Kidney glomerular epithelial cell (primary cell): Measurements from ENCODE around the gene MLLT3.

Experiments used
- DNase-seq: peaks from one replicate; lab custom pipeline; 2025; lab: John Stamatoyannopoulos, UW

Gene MLLT3

DNA sequence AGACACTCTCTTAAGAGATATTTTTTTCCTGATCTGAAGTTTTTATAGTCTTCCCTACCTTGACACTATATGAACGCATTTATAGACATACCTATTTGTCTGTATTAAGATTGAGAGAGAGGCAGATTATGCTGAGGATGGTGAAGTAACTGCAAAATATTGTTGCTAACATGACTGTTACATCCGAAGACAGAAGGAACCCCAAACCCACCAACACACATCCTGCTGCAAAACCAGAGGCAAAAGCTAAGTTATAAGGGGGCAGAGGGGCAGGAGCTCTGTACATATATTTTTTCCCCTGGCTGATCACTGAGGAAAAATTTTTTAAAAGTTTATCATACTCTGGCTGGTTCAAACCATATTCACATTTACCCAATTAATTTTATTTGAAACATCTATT is 279.0 kb downstream of the MLLT3 start:
- no peak for DNase-seq

DNA sequence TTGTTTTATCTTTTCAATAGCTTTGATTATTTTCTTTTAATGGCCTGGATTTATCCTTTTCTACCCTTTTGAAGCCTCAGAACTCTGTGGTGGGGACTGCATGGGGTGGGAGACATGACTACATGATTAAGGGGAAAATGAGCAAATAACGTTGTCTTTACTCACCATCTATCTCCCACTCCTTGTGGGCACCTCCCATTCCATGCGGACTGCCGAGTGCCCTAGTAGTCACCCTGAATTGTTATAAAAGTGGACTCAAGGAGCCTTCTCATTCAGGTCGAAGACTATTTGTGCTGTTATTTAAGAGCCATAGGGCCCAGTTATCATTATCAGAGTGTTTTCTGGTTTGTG is 281.8 kb downstream of the MLLT3 start:
- DNase-seq: no peak

DNA sequence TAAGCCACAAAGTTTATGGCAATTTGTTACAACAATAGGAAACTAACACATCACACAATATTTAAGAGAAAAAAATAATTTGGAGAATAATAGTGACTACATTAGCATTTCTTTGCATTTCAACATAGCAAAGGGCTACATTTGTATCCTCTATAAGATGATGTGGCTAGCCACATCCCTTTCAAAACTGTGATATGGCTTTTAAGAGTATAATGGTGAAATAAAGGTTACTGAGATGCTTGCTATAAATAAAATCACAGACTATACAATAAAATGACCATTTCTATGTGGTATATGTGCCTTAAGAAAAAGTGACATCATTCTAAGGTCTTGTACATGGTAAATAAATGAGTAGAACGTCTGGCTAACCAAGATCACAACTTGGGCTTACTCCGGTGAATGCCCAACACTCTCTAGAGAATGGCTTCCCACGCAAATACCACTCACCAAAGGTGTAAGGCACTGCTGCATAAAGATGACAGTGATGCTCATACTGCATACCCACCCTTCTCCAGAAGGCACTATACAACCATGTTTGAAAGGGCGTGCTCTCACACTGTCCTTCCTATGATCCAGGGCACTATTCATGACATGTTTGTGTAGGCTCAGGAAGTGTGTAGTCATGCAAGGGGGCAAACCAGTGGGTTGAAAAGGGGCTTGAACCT is 286.5 kb downstream of the MLLT3 start:
- DNase-seq: no peak

DNA sequence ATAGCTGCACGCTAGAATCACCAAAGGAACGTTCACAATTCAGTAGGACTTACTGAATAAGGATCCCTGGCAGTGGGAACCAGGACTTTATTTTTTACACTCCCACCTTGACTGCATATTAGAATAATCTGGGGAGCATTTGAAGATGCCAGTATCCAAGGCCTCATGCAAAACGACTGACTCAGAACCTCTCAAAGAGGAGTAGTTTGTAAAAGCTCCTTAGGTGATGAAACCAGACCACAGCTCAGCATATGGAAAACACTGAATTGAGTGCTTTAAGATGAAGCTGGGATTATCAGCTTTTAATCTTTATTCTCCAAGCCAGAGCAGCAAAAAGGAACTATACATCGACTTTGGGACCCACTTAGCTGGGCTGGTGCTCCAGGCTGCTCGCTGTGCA is 288.3 kb downstream of the MLLT3 start:
- no peak for DNase-seq

DNA sequence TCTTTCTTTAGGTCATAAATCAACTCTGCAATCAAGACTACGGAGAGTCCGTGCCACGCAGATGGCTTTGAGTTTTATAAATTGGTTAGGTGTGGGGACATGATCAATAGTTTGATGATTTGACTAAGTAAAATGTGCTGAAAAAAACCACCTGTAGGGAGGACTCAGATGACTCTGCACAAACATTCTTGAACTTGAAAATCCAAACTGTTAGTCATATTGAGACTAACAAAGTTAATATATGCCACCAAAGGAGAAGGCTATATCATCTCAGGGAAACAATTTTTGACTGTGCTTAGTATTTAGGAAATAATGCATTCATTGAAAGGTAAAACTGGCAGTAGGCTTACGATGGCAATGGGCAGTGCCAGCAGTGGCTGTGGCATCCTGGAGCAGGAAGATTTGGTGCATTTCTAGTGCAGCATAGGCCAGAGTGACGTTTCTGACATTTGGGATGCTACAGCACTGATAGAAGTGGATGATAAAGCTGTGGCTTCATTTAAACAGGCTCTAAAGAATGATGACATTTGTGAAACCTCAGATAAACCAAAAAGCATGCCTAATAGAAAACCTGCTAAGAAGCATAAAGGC is 291.1 kb downstream of the MLLT3 start:
- no peak for DNase-seq

DNA sequence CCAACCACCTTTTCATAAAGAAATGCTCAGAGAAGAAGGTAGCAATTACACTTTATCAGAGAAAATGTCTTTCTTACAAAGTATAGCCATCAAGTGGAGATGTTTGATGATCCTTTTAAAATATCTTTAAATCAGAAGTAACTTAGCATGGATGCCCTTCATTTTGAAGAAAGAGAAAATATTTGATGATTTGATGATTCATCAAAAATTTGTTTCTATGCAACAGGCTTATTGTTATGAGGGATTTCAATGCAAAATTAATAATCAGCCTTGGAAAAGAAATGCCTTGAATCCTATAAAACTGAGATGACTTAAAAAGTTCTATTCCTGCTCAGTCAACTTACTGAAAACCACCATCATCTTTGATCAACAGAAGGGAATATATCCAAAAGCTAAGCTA is 291.6 kb downstream of the MLLT3 start:
- DNase-seq: no peak

DNA sequence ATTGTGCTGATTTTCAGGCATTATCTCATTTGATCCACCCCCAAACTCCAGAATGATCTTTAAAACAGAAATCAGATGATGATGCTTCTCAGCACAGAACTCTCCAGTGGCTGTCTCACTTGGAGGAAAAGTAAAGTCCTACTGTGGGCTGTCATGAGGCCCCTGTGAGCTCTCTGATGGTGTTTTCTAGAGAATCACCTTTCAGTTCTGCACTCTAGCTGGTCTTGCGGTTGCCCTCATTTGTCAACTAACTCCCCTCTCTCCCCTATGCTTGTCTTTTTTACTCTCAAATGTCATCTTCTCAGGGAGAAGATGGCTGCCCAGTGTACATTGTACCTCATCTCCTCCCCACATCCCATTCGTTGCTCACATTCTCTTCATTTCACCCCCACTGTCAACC is 295.8 kb downstream of the MLLT3 start:
- no peak for DNase-seq

DNA sequence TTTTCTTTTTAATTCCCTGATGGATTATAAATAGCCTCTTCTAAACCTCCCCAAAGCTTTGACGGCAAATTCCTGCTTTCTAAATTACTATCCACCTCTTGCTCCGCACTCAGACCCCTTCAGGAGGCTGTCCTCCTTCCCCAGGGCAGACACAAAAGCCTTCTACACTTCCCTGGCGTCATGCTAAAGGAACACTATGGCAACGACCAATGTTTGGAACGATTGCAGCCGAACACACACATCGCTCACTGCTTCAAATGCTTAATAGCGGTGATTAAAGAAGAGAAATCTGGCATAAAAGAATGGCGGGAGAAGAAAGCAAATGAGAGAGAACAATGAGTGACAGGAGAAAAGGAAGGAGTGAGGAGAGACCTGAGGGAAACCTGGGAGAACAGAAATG is 297.3 kb downstream of the MLLT3 start:
- DNase-seq: no peak

DNA sequence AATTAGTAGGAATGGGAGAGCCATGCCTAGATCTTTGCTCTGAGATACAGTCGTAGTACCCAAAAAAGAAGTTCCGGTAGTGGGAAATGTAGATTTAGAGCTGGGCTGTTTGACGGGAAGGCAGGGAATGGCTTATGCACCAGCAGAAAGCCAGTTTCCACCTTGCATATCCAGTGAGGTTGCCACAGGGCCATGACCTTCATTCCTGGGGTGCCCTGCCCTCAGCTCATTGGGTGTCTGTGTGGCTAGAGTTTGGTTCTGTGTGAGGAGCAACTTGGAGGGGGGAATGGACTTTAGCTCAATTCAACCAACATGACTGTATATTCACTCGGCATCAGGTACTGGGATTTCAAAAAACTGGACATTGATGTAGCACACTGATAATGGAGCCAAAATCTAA is 300.1 kb downstream of the MLLT3 start:
- no peak for DNase-seq

DNA sequence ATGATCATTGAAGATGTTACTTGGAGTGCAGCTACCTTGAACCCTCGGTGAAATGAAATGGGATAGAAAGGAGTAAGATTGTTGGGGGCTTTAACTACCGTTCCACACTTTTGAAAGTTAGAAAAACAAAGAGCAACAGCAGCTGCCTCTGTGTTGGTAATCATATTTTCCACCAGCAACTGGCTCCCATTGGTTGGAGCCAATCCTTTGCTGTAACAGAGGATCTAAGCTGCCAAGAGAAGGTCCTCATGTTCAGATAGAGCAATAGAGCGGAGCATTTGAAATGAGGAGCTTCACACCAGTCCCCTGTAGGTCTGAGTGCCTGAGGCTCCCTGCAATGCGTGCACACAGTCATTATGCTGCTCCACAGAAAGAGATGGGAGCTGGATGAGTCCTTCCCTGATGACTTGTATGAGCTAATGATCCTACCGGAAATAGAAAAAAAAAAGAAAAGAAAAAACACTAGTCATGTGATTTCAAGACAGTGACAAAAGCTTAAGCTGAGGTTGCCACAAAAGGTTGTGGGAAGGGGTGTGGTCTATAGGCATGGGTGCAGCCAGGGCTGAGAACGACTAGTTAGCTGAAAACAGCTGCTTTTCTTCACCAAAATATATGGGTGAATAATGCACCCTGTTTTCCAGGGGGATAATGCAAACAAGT is 300.7 kb downstream of the MLLT3 start:
- DNase-seq: no peak

DNA sequence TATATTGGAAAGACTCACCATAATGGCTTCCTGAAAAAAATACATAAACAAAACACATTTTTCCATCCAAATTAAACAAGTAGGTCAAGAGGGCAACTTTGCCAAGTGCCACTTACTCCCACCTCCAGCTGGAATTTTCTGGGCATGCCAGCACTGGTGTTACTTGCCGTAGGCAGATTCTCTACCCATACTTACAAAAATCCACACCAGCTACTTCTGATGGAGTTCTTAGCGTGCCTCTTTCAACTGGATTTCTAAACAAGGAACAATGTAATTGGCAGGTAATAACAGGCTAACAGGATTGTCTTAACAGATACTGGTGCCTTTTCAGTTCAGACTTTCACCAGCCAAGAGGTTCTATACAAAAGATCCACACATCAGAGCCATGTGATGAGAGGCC is 301.4 kb downstream of the MLLT3 start:
- no peak for DNase-seq

DNA sequence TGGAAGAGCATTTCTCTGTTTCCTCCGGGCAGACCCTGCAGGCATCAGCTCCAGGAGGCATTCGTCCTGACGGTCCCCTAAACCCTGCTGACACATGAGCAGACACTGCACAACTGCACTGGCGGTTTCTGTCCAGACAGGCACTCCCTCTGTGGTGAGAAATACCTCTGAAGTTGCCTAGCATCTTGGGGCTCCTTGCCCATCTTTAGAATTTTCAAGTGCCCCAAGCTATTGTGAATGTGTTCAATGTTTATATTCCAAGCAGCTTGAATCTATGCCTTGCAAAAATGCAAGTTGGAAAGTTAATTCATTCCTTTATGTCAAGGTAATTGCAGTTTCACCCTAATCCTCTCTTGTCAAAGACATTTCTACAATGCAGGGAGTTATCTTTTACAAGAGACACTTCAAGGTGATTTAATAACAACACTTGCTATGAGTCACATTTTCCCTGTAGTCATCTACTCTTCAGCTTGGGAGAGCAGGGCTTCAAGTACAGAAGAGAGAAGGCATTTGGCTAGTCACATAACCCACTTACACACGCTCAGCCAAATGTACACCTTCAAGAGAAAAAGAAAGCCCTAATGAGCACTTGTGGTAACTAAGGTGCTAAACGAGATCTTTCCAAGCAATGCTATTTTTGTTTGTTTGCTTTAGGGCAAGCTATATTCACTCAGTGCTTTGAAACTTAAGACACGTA is 302.5 kb downstream of the MLLT3 start:
- peak; percentile 40 for DNase-seq

DNA sequence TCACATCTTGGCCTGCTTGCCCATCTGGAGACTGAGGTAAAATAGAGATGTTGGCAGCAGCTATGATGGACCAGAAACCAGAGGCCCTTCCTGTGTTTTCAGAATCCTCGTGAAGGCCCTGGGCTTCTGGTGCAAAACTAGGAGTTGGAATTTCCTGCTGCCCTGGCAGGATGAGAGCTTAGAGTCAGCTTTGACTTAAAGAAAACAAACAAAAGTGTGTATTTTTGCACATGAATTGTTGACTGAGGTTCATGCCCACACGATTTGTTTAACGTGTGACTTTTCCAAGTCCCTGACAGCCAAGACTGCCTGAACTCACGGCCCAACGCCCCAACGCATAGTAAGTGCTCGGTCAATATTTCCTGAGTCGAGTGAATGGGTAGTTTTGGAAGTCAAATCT is 303.1 kb downstream of the MLLT3 start:
- DNase-seq: no peak

DNA sequence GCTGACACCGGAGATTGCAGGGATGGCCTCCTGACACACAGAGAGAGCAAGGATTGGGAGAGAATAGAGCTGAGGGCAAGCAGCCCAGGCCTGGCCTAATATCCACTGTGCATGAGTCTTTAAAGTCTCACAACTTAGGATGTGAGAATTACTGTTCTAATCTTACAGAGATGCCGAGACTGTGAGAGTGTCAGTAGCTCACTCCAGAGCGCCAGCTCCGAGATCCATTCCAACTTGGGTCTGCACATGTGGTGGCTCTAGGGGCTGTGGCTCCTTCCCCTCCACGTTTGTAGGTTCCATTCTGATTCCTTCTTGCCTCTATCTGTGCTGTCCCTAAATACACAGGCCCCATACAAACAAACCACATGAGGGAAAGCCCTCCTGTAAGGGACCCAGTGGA is 304.6 kb downstream of the MLLT3 start:
- DNase-seq: no peak

DNA sequence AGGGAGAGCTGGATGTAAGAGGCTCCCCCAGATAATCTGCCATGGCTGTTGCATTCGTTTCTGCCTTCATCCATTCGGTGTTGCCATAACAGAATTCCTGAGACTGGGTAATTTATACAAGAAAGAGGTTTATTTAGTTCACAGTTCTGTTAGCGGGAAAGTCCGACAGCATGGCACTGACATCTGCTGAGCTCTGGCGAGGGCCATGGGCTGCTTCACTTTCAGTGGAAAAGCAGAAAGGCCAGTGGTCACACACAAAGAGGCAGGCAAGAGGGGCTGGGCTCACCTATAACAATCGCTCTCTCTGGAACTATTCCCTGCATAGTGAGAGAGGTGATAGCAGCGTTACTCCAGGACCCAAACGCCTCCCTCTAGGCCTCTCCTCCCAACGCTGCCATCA is 305.9 kb downstream of the MLLT3 start:
- DNase-seq: no peak

DNA sequence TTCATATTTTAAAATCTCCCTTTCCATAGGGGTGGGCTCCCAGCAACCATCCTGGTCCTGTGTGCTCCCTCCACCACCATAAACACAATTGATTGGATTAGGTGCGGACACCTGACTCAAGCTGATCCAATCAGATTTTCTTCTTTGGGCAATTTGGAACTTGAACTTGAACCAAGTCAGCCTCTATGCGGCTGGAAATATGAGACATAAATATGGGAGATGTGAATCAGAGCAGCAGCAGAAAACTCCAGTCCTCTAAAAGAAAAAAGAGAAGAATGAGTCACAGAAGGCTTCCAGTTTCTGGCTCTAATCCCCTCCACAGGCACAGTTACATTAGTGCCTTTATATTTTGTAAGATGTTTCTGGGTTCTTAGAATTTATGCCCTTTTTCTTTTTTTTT is 306.6 kb downstream of the MLLT3 start:
- DNase-seq: no peak

DNA sequence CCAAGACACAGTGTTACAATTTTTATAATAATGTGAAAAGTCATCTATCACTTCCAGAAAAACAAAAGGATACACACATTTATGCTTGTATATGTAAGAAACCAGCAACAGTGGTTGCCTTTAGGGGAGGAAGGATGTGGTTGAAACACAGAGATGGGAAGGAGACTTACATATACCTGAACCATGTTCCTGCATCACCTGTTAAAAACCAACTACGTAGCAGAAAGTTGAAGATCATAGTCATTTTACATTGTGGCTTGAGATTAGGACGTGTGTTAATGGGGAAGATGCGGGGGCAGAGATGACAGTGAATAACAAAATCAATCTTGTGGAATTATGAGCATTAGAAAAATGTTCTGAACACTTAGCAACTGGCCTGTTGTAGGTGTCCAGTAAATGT is 307.3 kb downstream of the MLLT3 start:
- DNase-seq: no peak

DNA sequence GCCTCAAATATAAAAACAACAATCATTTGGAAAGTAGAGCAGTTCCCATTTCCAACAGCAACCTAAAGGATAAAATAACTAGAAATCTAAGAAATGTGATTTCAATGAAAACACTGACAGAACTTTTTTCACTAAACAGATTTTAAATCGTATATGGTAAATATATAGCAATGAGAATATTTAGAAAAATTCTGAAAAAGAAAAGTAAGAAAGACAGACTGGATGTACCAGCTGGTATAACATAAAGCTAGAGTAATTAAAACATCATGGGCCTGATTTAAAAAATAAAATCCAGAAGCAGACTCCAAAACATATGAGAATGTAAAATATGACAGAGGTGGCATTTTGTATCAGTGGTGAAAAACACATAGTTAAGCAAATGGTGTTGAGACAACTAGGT is 308.9 kb downstream of the MLLT3 start:
- DNase-seq: no peak

DNA sequence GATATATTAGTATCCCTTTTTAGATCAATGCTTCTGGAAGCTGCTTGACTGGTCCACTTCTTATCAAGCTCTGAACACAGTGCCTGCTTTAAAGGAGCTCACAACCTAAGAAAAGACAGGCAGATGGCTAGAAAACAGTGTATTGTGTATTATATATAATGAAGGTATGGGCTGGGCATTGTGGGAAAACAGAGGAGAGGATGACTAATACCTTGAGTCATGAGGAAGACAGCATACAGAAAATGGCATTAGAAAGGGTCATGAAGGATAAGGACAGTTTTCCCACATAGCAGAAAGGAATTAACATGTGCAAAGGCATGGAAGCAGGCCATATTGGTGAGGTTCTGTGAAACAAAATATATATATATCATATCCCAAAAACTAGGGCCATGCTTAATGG is 309.6 kb downstream of the MLLT3 start:
- DNase-seq: no peak

DNA sequence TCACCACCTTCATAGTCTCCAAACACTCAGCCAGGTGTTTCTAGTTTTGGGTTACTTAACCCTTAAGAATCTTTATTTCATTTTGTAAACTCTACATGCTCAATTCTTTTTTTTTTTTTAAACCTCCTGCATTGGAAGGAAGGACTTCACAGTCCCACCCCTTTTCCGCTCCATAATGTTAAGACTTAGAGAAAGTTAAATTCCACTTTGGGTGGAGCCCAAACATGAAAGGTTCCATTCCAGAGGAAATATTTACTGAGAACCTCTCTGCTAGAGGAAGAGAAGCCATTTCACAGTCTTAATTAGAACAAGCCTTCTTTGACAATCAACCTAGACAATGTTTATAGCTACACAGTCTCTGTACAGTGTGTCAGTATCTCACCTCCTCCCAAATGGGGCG is 312.3 kb downstream of the MLLT3 start:
- no peak for DNase-seq

DNA sequence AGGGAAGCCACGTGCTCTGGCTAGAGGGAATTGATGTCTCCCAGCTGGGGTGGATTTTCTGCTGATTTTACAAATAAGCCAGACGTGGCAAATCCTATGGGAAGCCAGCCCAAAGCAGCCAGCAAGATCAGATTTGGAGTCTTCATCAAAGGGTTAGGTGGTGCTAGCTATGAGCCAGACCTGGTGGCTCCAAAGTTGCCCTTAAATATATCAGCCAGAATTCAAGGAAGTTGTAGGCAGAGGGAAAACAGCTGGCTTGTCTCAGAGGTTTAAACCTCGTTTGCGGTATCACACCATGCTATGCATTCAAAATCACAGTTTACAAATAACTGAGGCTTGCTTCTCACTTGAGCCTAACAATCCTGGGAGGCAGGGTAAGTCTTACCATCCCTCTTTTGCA is 313.2 kb downstream of the MLLT3 start:
- DNase-seq: no peak

DNA sequence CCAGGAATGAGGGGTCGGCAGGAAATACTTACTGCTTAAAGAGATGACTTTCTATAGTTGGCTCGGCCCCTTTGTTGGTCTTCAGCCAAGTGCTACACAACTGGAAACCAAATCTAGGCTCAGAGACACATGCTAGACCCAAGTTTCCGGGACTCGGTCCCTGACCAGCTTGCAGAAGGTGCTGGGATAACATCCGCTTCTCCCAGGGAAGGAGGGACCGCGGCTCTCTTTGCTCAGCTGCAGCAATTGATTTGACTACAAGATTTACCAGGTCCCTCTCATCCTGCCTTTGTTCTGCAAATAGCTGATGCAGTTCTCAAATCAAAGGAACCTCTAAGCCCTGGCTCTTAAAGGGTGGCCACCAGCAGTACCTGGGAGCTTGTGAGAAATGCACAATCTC is 314.7 kb downstream of the MLLT3 start:
- no peak for DNase-seq

DNA sequence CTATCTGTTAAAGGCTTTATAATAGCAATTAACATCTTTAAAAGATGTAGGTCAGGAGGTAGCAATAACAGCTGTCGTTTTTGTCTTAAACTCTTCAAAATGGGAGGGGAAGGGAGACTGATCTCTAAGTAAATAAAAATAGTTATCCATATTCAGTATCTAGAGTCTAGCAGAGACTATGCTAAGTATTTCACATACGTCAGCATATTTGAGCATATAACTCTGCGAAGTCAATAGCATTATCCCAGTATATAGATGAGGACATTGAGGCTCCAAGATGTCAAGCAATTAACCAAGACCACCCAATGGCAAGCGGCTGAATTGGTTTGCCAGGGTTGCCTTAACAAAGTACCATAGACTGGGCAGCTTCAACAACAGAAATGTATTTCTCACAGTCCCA is 316.8 kb downstream of the MLLT3 start:
- no peak for DNase-seq
